Measurements from ENCODE around the gene FAM184B.

FAM184B gene

DNA sequence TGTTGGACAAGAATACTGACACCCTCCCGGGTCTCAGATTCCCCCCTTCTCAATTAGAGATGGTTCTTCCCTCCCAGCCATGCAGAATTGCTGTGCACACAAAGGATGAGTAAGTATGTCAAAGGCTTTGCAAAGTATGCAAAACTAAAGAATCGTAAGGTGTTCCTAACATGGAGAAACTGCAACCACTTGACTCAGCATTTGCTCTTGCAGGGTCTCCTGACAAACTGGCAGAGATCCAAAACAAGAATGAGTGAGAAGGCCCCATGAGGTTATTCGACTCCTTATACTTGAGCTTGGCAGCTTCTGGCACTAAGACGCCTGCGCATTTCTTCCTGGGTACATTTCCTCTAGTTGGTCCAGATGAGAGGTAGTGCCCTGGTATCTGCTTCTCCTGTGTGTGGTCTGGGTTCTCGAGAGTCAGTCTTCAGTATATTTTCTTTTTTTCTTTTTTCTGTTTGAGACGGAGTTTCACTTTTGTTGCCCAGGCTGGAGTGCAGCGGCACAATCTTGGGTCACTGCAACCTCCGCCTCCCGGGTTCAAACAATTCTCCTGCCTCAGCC lies 8.2 kb downstream of the FAM184B start:
- no peak for DNase-seq (ENCODE audit: low read depth, low spot score)

DNA sequence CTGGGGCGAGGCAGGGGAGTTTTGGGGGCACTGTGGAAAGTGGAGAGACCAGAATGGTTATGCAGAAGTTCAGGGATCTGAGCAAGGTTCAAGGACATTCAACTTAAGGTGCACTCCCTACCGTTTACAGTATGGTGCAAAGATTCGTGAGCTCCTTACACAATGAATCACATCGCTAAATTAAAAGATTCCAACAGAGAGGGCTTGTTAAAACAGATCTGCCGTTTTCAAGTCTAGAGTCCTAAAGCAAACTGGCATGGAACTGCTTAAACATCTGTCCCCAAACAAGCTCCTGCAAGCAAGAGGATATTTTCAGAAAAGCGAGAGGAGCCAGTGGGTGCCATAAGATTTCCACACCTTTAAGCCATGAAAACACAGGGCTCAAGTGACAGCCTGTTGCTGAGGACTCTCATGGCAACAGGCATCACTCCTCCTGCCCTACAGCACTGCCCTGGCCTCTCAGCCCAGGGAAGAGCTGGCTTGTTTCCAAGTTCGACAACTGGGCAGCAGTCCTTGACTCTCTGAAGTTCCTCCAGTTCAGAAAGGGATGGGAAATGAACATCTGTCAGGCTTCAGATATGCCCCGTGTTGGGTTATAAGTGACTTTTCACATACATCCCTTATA lies 10.0 kb downstream of the FAM184B start:
- no peak for DNase-seq (ENCODE audit: low read depth, low spot score)

DNA sequence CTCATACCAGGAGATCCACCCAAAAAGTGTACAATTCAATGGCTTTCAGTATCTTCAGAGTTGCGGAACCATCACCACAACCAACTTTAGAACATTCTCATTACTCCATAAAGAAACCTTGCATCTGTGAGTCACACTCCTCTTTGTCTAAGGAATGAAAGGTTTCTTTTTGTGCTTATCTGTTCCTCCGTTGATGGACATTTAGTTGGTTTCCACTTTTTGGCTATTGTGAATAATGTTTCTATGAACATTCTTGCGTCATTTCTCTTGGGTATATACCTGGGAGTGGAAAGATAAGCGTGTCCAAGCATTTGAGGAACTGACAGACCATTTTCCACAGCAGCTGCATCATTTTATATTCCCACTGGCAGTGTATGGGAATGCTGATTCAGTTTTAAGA lies 10.6 kb downstream of the FAM184B start:
- no peak for DNase-seq (ENCODE audit: low read depth, low spot score)

DNA sequence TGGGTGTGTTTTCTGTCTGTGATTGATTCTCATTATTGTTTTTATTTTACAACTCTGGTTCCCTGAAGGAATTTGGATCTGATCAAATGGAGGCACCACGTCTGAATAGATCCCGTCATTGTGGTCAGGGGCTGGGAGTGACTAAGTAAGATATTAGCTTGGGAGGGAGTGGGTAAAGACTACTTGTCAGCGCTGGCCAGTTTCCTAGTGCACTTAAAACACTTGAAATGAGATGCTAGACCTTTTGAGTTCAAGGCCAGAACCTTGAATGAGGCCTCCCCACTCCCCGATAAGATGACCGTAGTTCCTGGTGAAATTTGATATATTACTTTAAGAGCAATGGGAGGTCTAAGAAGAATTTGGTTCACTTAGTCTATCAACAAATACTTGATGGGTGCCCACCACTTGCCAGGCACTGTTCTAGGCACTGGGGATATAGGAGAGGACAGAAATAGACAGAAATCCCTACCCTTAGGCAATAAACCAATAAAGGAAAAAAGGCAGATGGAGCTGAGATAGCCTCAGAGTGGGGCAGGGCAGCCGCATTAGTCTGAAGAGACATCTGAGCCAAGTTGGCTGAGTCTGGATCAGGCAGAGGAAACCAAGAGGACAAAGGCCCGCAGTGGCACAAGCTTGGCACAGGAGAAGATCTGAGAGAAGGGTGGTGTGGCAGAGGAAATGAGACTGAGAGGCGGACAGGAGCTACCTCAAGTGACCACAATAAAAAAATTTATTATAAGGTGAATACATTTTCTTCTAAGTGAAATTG lies 11.8 kb downstream of the FAM184B start:
- no peak for DNase-seq (ENCODE audit: low read depth, low spot score)

DNA sequence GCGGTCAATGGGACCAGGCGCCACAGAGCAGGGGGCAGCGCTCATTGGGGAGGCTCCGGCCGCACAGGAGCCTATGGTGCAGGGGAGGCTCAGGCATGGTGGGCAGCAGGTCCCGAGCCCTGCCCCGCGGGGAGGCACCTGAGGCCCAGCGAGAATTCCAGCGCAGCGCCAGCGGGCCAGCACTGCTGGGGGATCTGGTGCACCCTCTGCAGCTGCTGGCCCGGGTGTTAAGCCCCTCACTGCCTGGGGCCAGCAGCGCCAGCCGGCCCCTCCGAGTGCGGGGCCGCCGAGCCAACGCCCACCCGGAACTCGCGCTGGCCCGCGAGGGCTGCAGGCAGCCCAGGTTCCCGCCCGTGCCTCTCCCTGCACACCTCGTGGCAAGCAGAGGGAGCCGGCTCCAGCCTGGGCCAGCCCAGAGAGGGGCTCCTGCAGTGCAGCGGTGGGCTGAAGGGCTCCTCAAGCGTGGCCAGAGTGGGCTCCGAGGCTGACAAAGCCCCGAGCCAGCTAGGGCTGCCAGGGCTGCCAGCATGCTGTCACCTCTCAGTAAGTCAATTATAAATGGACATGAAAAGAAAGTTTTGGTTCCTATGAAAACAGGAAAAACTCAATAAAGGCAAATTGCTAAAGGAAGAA lies 14.5 kb downstream of the FAM184B start:
- no peak for DNase-seq (ENCODE audit: low read depth, low spot score)

DNA sequence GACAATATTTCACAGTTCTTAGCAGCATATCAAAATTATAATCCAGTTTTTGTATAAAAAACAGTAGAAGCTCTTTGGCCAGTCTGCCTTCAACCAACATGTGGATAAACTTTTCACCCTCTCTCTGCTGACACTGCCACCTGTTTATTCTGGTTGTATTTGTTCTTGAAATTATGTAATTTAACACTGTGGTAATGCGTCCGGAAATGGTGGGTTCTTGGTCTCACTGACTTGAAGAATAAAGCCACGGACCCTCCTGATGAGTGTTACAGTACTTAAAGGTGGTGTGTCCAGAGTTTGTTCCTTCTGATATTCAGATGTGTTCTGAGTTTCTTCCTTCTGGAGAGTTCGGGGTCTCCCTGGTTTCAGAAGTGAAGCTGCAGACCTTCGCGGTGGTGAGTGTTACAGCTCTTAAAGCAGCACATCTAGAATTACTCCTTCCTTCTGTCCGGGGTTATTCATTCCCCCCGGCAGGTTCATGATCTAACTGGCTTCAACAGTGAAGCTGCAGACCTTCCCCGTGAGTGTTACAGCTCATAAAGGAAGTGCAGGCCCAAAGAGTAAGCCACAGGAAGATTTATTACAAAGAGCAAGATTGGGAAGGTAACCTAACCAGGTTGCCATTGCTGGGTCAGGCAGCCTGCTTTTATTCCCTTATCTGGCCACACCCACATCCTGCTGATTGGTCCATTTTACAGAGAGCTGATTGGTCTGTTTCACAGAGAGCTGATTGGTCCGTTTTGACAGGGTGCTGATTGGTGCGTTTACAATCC lies 15.7 kb downstream of the FAM184B start:
- no peak for DNase-seq (ENCODE audit: low read depth, low spot score)

DNA sequence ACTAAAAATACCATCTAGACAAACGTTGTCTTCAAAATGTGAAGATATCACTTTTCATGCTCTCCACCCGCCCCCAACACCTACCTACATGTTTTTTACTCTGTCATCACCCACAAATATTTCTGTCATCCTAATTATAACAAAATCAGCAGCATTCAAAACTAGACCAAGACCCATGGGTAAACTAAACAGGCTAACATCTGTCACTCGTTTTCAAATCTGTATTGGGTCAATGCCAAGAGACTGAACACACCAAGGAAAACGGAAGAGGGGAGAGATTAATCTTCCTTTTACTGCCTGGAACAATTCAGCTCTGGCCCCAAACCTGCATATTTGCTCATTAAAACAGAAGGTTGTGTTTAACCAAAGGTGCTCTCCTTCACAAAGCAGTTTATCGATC lies 17.5 kb downstream of the FAM184B start:
- no peak for DNase-seq (ENCODE audit: low read depth, low spot score)

DNA sequence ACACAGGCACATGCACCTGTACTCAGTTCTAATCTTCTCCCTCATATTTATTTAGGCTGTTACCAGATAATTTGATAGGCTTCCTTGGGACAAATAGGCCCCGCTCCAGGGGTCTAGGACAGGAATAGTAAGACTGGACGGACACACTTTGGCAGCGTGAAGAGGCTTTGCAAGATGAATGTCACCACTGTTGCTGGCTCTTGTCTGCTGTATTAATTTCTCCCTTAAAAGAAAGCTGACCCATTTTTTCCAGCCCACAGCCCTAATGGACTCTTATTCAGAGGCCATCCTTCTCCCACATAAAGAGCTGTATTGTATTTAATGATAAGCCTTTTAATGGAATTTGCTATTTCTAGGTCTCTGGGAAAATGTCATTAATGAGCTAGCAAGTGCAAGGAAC lies 18.0 kb downstream of the FAM184B start:
- no peak for DNase-seq (ENCODE audit: low read depth, low spot score)

DNA sequence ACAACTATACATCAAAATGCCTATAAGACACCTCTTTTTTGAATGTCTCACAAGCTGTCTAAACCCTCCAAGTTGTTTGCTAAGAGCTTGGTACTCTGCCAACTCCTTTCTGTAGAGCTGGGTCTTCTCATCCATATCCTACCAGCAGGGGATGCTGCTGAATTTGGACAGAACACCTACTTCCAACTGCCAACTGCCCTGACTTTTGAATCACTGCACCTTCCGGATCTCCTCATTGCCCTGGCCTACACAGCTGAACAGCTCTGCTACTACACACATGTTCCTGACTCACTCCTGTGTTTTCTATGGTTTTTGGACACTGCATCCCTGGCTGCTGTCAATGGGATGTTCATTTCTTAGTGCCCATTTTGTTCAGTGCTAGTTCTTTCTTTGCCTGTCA lies 18.7 kb downstream of the FAM184B start:
- DNase-seq (ENCODE audit: low read depth, low spot score) = no peak

DNA sequence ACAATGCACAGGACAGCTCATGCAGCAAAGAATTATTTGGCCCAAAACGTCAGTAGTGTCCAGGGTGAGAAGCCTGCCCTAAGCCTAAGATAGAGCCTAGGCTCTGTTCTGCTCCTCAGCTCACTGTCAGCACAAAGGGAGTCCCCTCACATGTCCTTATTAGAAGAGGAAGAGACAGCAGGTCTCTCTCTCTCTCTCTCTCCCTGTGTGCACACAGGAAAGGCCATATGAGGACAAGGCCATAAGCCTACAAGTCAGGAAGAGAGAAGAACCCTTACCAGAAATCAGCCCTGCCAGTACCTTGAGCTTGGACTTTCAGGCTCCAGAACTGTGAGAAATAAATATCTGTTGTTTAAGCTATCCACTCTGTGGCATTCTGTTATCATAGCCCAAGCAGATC lies 20.4 kb downstream of the FAM184B start:
- DNase-seq (ENCODE audit: low read depth, low spot score) = no peak

DNA sequence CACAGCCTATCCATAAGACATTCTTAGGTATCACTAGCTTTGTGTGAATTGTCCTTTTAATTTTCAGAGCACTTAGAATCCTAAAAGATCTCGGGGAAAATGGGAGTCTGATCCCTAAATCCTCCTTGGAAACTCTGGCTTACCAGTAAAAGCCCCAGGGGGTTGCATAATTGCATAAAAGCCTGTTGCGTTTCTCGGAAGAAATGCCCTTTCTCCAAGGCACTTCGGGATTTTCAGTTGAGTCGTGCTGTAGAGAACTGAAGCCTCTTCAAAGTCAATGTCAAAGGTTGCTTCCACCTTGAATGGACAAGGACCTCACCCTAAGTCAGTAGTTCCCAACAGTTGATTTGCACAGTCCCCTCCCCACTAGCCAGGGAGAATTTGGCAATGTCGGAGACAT lies 20.8 kb downstream of the FAM184B start:
- no peak for DNase-seq (ENCODE audit: low read depth, low spot score)

DNA sequence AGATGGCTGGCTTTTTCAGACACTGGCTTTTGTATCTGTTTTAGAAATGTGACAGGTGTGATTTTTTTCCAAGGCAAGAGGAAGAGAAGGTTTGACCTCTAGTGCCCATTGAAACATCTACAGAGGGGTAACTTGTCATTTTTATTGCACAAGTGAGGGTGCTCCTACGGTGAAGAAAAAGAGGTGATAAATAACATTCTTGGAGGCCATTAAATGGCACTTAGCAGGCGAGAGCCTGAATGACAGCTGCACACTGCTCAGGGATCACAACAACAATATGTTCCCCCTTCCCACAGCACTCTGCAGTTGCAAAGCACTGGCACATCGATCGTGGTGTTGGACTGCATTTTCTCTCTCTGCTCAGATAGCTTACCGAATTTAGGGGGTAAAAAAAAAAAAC lies 22.9 kb downstream of the FAM184B start:
- no peak for DNase-seq (ENCODE audit: low read depth, low spot score)

DNA sequence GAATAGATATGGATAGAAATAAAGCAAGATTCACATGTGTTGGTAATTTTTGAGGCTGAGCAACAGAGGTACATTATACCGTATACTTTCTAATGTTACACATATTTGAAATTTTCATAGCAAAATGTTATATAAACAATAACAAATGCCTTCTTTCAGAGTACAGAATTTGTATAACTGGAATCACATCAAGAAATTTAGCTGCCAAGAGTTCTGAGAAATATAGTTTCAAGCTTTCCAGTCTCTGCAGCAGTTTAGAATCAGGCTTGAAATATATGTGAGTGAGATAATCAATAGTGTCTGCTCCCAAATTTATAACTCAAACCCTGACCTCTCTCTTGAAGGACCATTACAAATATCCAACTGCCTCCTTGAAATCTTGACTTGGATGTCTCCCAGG lies 23.8 kb downstream of the FAM184B start:
- DNase-seq (ENCODE audit: low read depth, low spot score) = no peak

DNA sequence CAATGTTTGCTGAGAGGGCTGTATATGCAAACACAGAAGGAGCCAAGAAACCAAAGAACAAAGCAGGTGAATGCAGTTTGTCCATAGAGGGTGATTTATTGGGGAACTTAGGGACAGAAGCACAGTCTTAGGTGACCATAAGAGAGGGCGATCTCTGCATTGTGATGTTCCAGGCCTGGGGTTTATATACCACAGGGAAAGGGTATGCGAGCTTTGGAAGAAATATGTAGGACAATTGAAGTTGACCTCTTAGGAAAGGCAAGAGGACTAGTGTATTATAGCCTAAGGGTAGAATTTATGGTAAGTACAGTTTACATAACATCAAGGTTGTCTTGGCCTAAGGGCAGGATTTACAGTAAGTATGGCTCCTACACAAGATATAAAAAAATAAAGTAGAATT lies 27.8 kb downstream of the FAM184B start:
- no peak for DNase-seq (ENCODE audit: low read depth, low spot score)

DNA sequence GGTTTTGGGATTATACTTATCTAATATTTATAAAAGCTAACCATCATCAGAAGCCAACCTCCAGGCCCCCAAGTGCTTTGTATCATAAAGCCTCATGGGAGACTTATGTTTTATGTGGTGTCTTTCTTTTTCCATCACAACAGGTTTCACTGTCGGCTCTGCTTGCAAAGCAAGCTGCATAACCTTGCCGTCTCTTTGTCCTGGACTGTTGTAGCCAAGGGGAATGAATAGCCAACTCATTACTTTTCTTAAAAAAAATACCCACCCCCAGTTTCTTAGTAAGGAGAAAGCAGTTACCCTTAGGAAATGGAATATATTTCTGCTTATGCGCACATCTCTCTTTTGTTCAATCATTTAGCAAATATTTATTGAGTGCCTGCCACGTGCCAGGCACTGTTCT lies 40.7 kb downstream of the FAM184B start:
- DNase-seq (ENCODE audit: low read depth, low spot score) = no peak

DNA sequence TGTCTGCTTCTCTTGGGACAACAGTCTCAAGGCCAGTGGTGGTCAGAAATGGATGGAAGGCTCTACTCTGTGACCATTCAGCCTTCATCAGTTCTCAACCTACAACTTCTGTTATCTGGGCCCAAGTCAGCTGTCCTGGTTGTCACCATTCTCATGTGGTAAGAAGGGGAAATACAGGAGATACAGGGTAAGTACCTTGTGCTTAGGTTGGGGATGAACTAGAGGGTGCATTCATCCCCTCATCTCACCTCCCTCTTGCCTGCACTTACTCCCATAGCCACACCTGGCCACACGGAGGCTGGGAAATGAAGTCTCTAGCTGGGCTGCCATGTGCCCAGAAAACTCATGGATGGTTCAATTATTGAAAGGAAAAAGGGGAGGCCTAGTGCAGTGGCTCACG lies 44.9 kb downstream of the FAM184B start:
- no peak for DNase-seq (ENCODE audit: low read depth, low spot score)

DNA sequence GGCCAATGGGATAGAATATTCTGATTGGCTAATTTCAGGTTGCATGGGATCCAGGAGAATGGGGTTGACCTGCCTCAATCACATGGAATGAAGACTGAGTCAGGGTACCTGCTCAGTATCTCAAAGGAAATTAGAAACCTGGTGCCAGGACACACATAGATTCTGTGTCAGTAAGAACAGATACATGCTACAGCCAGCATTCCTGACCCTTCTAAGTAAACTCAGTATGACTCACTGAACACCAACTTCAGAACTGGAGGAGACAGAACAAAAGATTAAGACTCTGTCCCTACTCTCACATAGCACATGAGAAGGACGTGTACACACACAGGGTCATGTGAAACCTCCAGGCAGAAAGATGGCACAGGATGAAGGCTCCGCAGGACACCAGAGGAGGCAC lies 54.5 kb downstream of the FAM184B start:
- no peak for DNase-seq (ENCODE audit: low read depth, low spot score)

DNA sequence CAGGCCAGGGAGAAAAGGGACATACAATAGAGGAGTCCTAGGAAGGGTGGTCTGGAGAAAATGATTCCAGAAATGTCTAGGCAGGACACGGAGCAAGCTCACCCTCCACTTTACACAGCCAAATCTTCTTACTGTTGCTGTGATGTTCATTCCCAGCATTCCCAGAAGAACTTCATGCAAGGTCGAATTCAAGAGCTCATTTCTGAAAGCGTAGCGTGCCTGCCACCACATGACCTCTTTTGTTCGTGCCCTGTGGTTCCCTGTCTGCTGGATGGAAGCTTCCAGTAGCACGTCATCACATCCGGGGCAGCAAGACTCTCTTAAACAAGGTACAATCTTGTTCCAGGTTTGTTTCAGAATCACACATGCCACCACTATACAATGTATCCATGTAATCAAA lies 57.8 kb downstream of the FAM184B start:
- no peak for DNase-seq (ENCODE audit: low read depth, low spot score)

DNA sequence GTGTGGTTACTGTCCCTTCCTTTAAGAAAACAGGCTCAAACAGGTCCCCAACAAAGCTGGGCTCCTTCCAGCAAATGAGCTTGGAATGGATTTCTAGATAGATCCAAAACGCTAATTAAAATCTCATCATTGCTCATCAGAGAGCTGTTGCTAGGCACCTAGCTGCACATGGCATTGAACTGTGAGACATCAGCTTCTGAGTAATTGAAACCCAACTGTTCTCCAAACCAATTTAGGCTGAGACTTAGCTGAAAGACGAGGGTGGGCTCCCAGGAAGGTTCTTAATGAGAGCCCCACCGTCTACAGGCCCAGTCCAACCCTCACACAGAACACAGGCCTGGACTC lies 59.1 kb downstream of the FAM184B start:
- DNase-seq (ENCODE audit: low read depth, low spot score) = no peak

DNA sequence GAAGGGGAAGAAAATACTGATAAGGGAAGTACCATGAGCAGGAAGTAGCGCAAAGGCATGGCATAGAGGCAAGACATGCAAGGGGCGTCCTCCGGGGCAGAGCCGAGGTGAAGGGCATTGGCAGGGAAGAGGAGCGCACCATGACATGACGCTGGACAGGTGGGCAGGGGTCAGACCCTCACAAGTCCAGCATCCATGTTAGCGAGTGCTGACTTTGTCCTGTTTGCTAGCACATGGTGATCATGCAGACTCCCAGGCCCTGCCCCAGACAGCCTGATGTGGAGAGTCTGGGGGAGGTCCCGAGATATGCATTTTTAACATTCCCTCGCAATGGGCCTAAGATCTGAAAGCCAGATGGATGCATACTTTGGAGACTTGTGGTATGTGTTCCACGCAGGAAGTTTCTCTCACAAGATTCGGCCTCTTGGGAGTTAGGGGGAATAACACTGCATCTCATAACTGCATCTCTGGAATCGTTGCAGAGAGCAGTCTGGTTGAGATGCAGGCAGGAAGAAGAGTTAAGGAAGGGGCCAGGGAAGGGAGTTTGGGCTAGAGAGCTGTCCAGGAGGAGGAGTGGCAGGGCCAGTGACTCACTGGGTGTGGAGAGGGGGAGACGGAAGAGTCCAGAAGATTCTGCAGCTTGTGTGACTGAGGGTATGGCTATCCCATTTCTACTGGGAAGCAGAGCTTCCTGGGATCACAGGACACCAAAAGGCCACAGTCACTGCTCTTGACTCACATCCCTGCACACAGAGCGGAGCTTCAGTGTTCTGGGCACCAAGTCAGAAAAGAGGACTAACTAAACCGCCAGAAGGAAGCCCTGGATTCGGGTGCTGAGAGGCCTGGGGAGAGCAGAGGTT lies 59.7 kb downstream of the FAM184B start:
- no peak for DNase-seq (ENCODE audit: low read depth, low spot score)

DNA sequence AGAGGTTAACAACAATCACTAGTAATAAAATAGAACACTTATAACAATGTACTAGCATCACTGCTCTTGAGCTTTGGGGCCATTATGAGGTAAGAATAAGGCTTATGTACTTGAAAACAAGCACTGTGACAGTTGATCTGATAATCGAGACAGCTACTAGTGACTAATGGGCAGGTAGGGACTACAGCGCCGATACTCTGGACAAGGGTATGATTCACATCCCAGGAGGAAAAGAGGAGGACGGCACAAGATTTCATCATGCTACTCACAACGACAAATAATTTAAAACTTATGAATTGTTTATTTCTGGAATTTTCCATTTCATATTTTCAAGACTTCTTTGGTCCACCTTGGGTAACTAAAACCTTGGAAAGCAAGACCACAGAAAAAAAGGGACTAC lies 62.3 kb downstream of the FAM184B start:
- no peak for DNase-seq (ENCODE audit: low read depth, low spot score)
